Neural crest cell (in vitro differentiated cells): ENCODE data around the gene CYP20A1. TPM values are rescaled to one million over a fixed set of nuclear protein-coding genes. Genes with fewer than 3 reads are reported as not detected.
A peak's percentile ranks its signal among the peaks of the same experiment; 100 is the strongest.
"Not testable (repeated sequence)": the region's sequence is repeated elsewhere in the genome, so short reads cannot be mapped to it uniquely, and the experiment has no call there.

Experiments used
- DNase-seq: peaks from one replicate; pipeline ENCODE4 v3.0.0; 2021; ENCODE audit warnings: low read depth, mixed read lengths, low spot score
- H3K27ac Mint-ChIP-seq: one replicate; pipeline ENCODE4 v1.8.0; 2021; ENCODE audit warnings: mild to moderate bottlenecking, mixed read lengths; ENCODE audit not compliant: unreplicated experiment
- H3K27me3 Mint-ChIP-seq: 2 replicates; pipeline ENCODE4 v1.8.0; 2021; ENCODE audit warnings: low read depth, mild to moderate bottlenecking, mixed read lengths
- H3K36me3 Mint-ChIP-seq: 2 replicates; pipeline ENCODE4 v1.8.0; 2021; ENCODE audit warnings: low read depth, mild to moderate bottlenecking, mixed read lengths
- H3K4me1 Mint-ChIP-seq: 2 replicates; pipeline ENCODE4 v1.8.0; 2021; ENCODE audit warnings: mixed read lengths
- H3K4me3 Mint-ChIP-seq: one replicate; pipeline ENCODE4 v1.8.0; 2021; ENCODE audit warnings: mild to moderate bottlenecking, mixed read lengths
- H3K9me3 Mint-ChIP-seq: 2 replicates; pipeline ENCODE4 v1.8.0; 2021; ENCODE audit warnings: mixed read lengths
- total RNA-seq: library from RNA; stranded (reverse); gene quantifications from 2 replicates; pipeline ENCODE4 v1.2.1, GENCODE V29; 2021
- TF ChIP-seq, protein P1 (sequence below): fragments of 200-600 bp; sonication (generic); conservative IDR thresholded peaks from 2 replicates; pipeline ENCODE4 v1.5.0; 2021; ENCODE audit warnings: antibody characterized with exemption, mild to moderate bottlenecking

CYP20A1 gene
- total RNA-seq, 1 donor from 2014 or later, result 22.1 TPM

DNA sequence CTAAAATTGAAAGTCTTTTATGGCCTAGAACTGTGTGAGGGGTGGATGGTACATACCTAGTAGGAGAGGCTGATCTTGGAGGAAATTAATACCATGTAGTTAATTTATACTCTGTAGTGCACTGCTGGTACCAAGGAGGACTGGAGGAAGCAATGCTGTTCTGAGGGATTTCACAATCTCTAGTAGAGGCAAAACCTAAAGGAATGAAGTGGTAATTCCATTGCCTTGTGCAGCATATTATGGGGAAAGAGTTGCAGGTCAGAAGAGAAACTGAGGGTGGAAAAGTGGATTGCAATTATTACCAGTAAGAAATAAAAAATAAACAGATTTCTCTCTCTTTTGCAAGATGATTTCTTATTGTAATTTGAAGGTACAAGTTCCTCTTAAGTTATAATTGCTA lies 91.6 kb downstream of the CYP20A1 start:
- Mint-ChIP-seq H3K4me1 (peaks cover 37% of the 10 kb centered on the region), H3K36me3 (peaks cover 7% of the 10 kb centered on the region), H3K9me3 (no peaks in the 10 kb centered on the region), H3K27me3 (peaks cover 4% of the 10 kb centered on the region), H3K4me3 (peak overlapping the region; percentile 95), H3K27ac (no peak overlapping the region)
- DNase-seq, result no peak
- TF ChIP-seq, protein P1, sequence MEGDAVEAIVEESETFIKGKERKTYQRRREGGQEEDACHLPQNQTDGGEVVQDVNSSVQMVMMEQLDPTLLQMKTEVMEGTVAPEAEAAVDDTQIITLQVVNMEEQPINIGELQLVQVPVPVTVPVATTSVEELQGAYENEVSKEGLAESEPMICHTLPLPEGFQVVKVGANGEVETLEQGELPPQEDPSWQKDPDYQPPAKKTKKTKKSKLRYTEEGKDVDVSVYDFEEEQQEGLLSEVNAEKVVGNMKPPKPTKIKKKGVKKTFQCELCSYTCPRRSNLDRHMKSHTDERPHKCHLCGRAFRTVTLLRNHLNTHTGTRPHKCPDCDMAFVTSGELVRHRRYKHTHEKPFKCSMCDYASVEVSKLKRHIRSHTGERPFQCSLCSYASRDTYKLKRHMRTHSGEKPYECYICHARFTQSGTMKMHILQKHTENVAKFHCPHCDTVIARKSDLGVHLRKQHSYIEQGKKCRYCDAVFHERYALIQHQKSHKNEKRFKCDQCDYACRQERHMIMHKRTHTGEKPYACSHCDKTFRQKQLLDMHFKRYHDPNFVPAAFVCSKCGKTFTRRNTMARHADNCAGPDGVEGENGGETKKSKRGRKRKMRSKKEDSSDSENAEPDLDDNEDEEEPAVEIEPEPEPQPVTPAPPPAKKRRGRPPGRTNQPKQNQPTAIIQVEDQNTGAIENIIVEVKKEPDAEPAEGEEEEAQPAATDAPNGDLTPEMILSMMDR, result no peak

DNA sequence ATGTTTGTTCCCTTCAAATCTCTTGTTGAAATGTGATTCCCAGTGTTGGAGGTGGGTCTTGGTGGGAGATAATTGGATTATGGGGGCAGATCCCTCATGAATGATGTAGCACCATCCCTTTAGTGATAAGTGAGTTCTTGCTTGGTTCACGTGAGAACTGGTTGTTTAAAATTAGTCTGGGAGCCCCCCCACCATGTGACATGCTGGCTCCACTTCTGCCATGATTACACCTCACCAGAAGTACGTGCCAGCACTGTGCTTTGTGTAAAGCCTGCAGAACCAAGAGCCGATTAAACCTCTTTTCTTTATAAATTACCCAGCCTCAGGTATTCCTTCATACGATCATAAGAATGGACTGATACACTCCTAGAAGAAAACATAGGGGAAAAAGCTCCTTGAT lies 99.5 kb downstream of the CYP20A1 start:
- TF ChIP-seq, protein P1, result no peak
- H3K9me3 Mint-ChIP-seq, result no peaks in the 10 kb centered on the region
- no peak overlapping the region for H3K4me3 Mint-ChIP-seq
- peaks cover 39% of the 10 kb centered on the region for H3K4me1 Mint-ChIP-seq
- no peak for DNase-seq
- H3K27ac Mint-ChIP-seq, result peak overlapping the region; percentile 81
- H3K36me3 Mint-ChIP-seq, result peaks cover 8% of the 10 kb centered on the region
- H3K27me3 Mint-ChIP-seq, result no peaks in the 10 kb centered on the region

DNA sequence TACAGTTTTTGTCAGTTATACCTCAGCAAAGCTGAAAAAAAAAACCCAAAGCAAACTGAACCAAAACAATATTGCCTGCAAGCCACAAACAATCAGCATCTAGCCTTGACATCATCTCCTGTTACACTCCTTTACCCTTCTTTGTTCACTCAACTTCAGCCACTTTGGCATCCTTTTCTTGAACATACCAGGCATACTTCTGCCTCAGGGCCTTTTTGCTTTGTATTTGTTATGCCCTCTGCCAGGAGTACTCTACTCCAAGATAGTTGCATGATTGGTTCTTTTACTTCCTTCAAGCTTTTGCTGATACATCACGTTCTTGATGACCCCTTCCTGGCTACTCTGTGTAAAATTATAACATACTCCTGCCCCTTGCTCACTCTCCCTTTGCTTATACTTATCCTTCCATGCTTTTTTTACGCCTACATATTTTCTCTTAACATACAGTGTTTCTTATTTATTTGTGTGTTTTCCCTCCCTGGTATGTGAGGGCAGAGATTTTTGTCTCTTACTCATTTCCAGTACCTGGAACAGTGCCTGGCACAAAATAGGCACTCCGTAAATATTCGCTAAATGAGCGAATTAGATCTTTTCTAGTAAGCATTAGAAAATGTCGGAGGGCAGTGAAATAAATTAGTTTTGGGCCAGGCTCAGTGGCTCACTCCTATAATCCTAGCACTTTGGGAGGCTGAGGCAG lies 102.1 kb downstream of the CYP20A1 start:
- Mint-ChIP-seq H3K36me3 (peaks cover 14% of the 10 kb centered on the region), H3K27me3 (no peaks in the 10 kb centered on the region)

DNA sequence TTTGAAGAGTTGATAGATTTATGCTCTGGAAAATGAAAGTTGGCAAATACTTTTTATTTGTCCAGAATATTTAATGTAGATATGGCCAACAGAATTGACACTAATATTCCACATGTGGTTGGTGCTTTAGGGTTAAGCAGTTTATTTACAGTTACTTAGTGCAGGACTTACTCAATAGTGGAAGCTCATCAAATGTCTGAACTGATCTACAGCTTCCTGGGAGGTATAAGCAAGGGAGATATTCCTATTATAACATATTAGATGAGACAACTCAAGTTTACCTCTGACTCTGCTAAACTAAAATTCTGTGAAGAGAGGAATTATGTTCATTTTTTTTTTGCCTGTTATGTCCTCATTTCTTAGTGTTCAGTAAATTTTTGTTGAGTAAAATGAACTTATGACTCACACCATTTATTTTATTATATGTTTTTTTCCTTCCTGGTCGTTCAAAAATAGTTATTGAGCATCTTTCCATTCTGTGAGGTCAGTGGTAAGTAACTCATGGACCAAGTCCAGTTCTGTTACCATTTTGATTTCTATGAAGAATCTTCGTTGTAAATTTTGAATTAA lies 103.0 kb downstream of the CYP20A1 start:
- H3K9me3 Mint-ChIP-seq, result no peaks in the 10 kb centered on the region
- no peaks in the 10 kb centered on the region for H3K27me3 Mint-ChIP-seq
- no peak overlapping the region for H3K4me3 Mint-ChIP-seq
- TF ChIP-seq, protein P1, result no peak
- peaks cover 17% of the 10 kb centered on the region for H3K36me3 Mint-ChIP-seq
- peak overlapping the region; percentile 45 for H3K27ac Mint-ChIP-seq
- DNase-seq, result no peak
- H3K4me1 Mint-ChIP-seq, result peaks cover 43% of the 10 kb centered on the region

More for the DNA sequence above, 102.1 kb downstream of the CYP20A1 start:
- Mint-ChIP-seq H3K4me3 (no peak overlapping the region), H3K27ac (peak overlapping the region; percentile 60), H3K9me3 (no peaks in the 10 kb centered on the region), H3K4me1 (peaks cover 38% of the 10 kb centered on the region)
- TF ChIP-seq, protein P1, result no peak
- no peak for DNase-seq

DNA sequence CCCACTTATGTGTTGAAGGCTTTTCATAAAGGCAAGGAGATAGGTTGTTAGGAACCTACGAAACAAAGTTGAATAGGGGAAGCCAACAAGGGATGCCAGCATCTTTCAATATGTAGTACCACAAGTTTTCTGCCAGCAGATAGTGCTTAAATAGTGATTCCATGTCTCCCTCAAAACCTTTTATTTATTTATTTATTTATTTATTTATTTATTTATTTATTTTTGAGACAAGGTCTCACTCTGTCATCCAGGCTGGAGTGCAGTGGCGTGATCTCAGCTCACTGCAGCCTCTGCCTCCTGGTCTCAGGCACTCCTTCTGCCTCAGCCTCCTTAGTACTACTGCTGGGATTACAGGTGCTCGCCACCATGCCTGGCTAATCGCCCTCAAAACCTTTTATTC lies 103.6 kb downstream of the CYP20A1 start:
- not testable (repeated sequence) for H3K4me3 Mint-ChIP-seq, DNase-seq, H3K9me3 Mint-ChIP-seq, H3K27me3 Mint-ChIP-seq
- peaks cover 42% of the 10 kb centered on the region for H3K4me1 Mint-ChIP-seq
- H3K27ac Mint-ChIP-seq, result peak overlapping the region; percentile 45
- peaks cover 17% of the 10 kb centered on the region for H3K36me3 Mint-ChIP-seq

DNA sequence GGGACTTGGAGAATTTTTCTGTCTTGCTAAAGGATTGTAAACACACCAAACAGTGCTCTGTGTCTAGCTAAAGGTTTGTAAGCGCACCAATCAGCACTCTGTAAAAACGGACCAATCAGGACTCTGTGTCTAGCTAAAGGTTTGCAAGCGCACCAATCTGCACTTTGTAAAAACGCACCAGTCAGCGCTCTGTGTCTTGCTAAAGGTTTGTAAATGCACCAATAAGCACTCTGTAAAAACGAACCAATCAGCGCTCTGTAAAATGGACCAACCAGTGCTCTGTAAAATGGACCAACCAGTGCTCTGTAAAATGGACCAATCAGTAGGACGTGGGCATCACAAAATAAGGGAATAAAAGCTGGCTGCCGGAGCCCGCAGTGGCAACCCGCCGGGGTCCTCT lies 105.8 kb downstream of the CYP20A1 start:
- no peak for DNase-seq
- no peaks in the 10 kb centered on the region for H3K27me3 Mint-ChIP-seq
- peaks cover 30% of the 10 kb centered on the region for H3K4me1 Mint-ChIP-seq
- H3K27ac Mint-ChIP-seq, result no peak overlapping the region
- no peak overlapping the region for H3K4me3 Mint-ChIP-seq
- H3K9me3 Mint-ChIP-seq, result no peaks in the 10 kb centered on the region
- TF ChIP-seq, protein P1, result no peak
- H3K36me3 Mint-ChIP-seq, result peaks cover 17% of the 10 kb centered on the region
